Caco-2 (cell line): Measurements from ENCODE around the gene NFKBIE. TPM values are rescaled to one million over a fixed set of nuclear protein-coding genes. Genes with fewer than 3 reads are reported as not detected.

ENCODE experiments used
- BruUV-seq: library from RNA; stranded (reverse); fragments of 400-500 nt; replicated peaks from 2 replicates; lab custom pipeline; 2021; lab: Mats Ljungman, UMichigan
- CTCF ChIA-PET: fragments of 300-600 bp; sonication (Branson Sonifier 250); formaldehyde crosslinking; loops from one replicate; lab custom pipeline; 2022; ENCODE audit warnings: antibody characterized with exemption; lab: Charles Lee
- POLR2A ChIA-PET: fragments of 300-600 bp; sonication (Branson Sonifier 250); formaldehyde crosslinking; loops from one replicate; lab custom pipeline; 2022; ENCODE audit warnings: antibody characterized with exemption; lab: Charles Lee
- DNase-seq, 2 experiments: peaks; one replicate each; pipeline versions ENCODE4 v3.0.0 to v3.0.0-alpha.2; 2020 to 2022
- H3K27me3 ChIP-seq: replicated peaks from 2 replicates; pipeline ENCODE4 v1.6.0; 2011; ENCODE audit warnings: low read length; ENCODE audit not compliant: control insufficient read depth, insufficient read depth
- H3K36me3 ChIP-seq: 2 replicates; pipeline ENCODE4 v1.5.1; 2011; ENCODE audit warnings: low read length; ENCODE audit not compliant: control insufficient read depth, insufficient read depth
- H3K4me1 ChIP-seq: fragments of 250-450 bp; sonication (Bioruptor Pico); 2 replicates; pipeline ENCODE4 v1.5.1; 2020; ENCODE audit warnings: mild to moderate bottlenecking
- H3K4me3 ChIP-seq: 2 replicates; pipeline ENCODE4 v1.5.1; 2011; ENCODE audit warnings: low read depth, mild to moderate bottlenecking, control low read depth, low read length
- H3K9me3 ChIP-seq: fragments of 250-450 bp; sonication (Bioruptor Pico); 2 replicates; pipeline ENCODE4 v1.5.1; 2020; ENCODE audit warnings: mild to moderate bottlenecking, moderate library complexity
- H3K27ac Mint-ChIP-seq: one replicate; pipeline ENCODE4 v1.8.0; 2022; ENCODE audit warnings: mixed read lengths; ENCODE audit not compliant: unreplicated experiment
- H3K27me3 Mint-ChIP-seq: one replicate; pipeline ENCODE4 v1.8.0; 2022; ENCODE audit warnings: mixed read lengths; ENCODE audit not compliant: insufficient read depth, unreplicated experiment
- H3K36me3 Mint-ChIP-seq: one replicate; pipeline ENCODE4 v1.8.0; 2022; ENCODE audit warnings: mild to moderate bottlenecking, mixed read lengths; ENCODE audit not compliant: insufficient read depth, unreplicated experiment
- H3K4me1 Mint-ChIP-seq: one replicate; pipeline ENCODE4 v1.8.0; 2022; ENCODE audit warnings: low read depth, mixed read lengths; ENCODE audit not compliant: unreplicated experiment
- H3K4me3 Mint-ChIP-seq: one replicate; pipeline ENCODE4 v1.8.0; 2022; ENCODE audit warnings: mild to moderate bottlenecking, moderate library complexity, mixed read lengths; ENCODE audit not compliant: unreplicated experiment
- H3K9me3 Mint-ChIP-seq: one replicate; pipeline ENCODE4 v1.8.0; 2022; ENCODE audit warnings: mixed read lengths; ENCODE audit not compliant: unreplicated experiment
- intact Hi-C: fragments of 100-400 bp; cut with micrococcal nuclease; formaldehyde crosslinking; loops from one replicate; pipeline ENCODE4 v1.10.0; 2022; ENCODE audit not compliant: unreplicated experiment
- total RNA-seq: library from RNA; stranded (reverse); gene quantifications from 2 replicates; pipeline ENCODE4 v1.2.3, GENCODE V29; 2022
- TF ChIP-seq, protein P1 (sequence below), 2 experiments: fragments of 200-600 bp in 1 of 2; IDR thresholded peaks; 1 replicate in 1 of 2; 2 replicates in 1 of 2; pipeline versions ENCODE4 v1.5.1 to v1.8.0; 2011 to 2022; ENCODE audit warnings: antibody characterized with exemption in 1 of 2, control low read depth in 1 of 2, inconsistent platforms in 1 of 2, low read depth in 1 of 2, low read length in 1 of 2, mild to moderate bottlenecking in 1 of 2, moderate library complexity in 1 of 2; ENCODE audit not compliant: insufficient read depth in 1 of 2, severe bottlenecking in 1 of 2, unreplicated experiment in 1 of 2

The NFKBIE gene
- total RNA-seq, 1 experiment from 2014 or later = 8.4 TPM

GRCh38 chr6:44221291-44221960, 43.9 kb downstream of the NFKBIE start:
- H3K27me3 Mint-ChIP-seq = no peaks in the 10 kb centered on the region
- POLR2A ChIA-PET = interaction anchor here (0.6 to 0.7 kb wide), 2 partner anchors 53 to 109 kb away, joined by 3 read pairs; no protein-coding TSS in a partner anchor
- DNase-seq = peak; percentile 74 to 79
- Histone ChIP-seq H3K36me3 (no peaks in the 10 kb centered on the region), H3K27me3 (no peaks in the 10 kb centered on the region), H3K4me1 (peaks cover 45% of the 10 kb centered on the region), H3K9me3 (no peaks in the 10 kb centered on the region), H3K4me3 (no peak overlapping the region)
- peak overlapping the region; percentile 89 for H3K4me3 Mint-ChIP-seq
- TF ChIP-seq, protein P1, sequence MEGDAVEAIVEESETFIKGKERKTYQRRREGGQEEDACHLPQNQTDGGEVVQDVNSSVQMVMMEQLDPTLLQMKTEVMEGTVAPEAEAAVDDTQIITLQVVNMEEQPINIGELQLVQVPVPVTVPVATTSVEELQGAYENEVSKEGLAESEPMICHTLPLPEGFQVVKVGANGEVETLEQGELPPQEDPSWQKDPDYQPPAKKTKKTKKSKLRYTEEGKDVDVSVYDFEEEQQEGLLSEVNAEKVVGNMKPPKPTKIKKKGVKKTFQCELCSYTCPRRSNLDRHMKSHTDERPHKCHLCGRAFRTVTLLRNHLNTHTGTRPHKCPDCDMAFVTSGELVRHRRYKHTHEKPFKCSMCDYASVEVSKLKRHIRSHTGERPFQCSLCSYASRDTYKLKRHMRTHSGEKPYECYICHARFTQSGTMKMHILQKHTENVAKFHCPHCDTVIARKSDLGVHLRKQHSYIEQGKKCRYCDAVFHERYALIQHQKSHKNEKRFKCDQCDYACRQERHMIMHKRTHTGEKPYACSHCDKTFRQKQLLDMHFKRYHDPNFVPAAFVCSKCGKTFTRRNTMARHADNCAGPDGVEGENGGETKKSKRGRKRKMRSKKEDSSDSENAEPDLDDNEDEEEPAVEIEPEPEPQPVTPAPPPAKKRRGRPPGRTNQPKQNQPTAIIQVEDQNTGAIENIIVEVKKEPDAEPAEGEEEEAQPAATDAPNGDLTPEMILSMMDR (IDR thresholded peaks at IDR 0.05; ENCODE audit: insufficient read depth in 1 of 2, low read depth in 1 of 2, low read length in 1 of 2, severe bottlenecking in 1 of 2, unreplicated experiment in 1 of 2) = peak; percentile 59 to 83
- no peaks in the 10 kb centered on the region for H3K9me3 Mint-ChIP-seq
- intact Hi-C loops = loop anchor here (1.0 kb wide), 1 partner anchor 13 kb away; no protein-coding TSS in a partner anchor
- H3K27ac Mint-ChIP-seq = no peak overlapping the region
- CTCF ChIA-PET = interaction anchor here (0.6 to 1.6 kb wide), 7 partner anchors 8 to 584 kb away, joined by 3 to 13 read pairs (median 5); no protein-coding TSS in a partner anchor
- BruUV-seq = no TSS peak
- peaks cover 12% of the 10 kb centered on the region for H3K36me3 Mint-ChIP-seq
- H3K4me1 Mint-ChIP-seq = peaks cover 15% of the 10 kb centered on the region

- H3K4me3 Mint-ChIP-seq = peak overlapping the region; percentile 89
- intact Hi-C loops = loop anchor here (1.0 kb wide), 1 partner anchor 13 kb away; no protein-coding TSS in a partner anchor
- no peaks in the 10 kb centered on the region for H3K36me3 ChIP-seq
- POLR2A ChIA-PET = no interaction called here
- peaks cover 12% of the 10 kb centered on the region for H3K36me3 Mint-ChIP-seq
- no peaks in the 10 kb centered on the region for H3K9me3 ChIP-seq
- CTCF ChIA-PET = interaction anchor here (0.6 to 1.6 kb wide), 3 partner anchors 13 to 19 kb away, joined by 3 to 13 read pairs (median 8); no protein-coding TSS in a partner anchor
- no peak overlapping the region for H3K27ac Mint-ChIP-seq
- H3K27me3 ChIP-seq = no peaks in the 10 kb centered on the region
- H3K27me3 Mint-ChIP-seq = no peaks in the 10 kb centered on the region
- no peaks in the 10 kb centered on the region for H3K9me3 Mint-ChIP-seq
- H3K4me1 Mint-ChIP-seq = peaks cover 16% of the 10 kb centered on the region
- BruUV-seq = no TSS peak
- peaks cover 39% of the 10 kb centered on the region for H3K4me1 ChIP-seq
- no peak overlapping the region for H3K4me3 ChIP-seq
- TF ChIP-seq, protein P1 (IDR thresholded peaks at IDR 0.05; ENCODE audit: insufficient read depth in 1 of 2, low read depth in 1 of 2, low read length in 1 of 2, severe bottlenecking in 1 of 2, unreplicated experiment in 1 of 2) = no peak
- DNase-seq = no peak
These were observed 44.4 kb downstream of the NFKBIE start for GRCh38 chr6:44220913-44221290.

- Mint-ChIP-seq H3K27ac (peak overlapping the region; percentile 92), H3K4me1 (peaks cover 16% of the 10 kb centered on the region), H3K9me3 (no peaks in the 10 kb centered on the region), H3K36me3 (peaks cover 12% of the 10 kb centered on the region), H3K27me3 (no peaks in the 10 kb centered on the region), H3K4me3 (peak overlapping the region; percentile 85)
- Histone ChIP-seq H3K4me1 (peaks cover 31% of the 10 kb centered on the region), H3K27me3 (no peaks in the 10 kb centered on the region), H3K4me3 (peak overlapping the region; percentile 61), H3K36me3 (no peaks in the 10 kb centered on the region), H3K9me3 (no peaks in the 10 kb centered on the region)
- intact Hi-C loops = no loop called here
- TF ChIP-seq, protein P1 (IDR thresholded peaks at IDR 0.05; ENCODE audit: insufficient read depth in 1 of 2, low read depth in 1 of 2, low read length in 1 of 2, severe bottlenecking in 1 of 2, unreplicated experiment in 1 of 2) = peak; percentile 30 to 44
- POLR2A ChIA-PET = interaction anchor here (0.5 to 2.5 kb wide), 3 partner anchors 17 to 59 kb away, joined by 3 to 14 read pairs (median 3); partner anchors contain the start of gene HSP90AB1
- CTCF ChIA-PET = interaction anchor here (0.7 to 1.7 kb wide), 11 partner anchors 14 to 120 kb away, joined by 3 to 13 read pairs (median 6); no protein-coding TSS in a partner anchor
- TSS peak; percentile 59 for BruUV-seq
- no peak for DNase-seq
These were observed 45.3 kb downstream of the NFKBIE start for GRCh38 chr6:44219815-44220784.
